Stimulated activated CD4-positive, alpha-beta T cell treated with anti-CD3 and anti-CD28 coated beads, Interleukin-12 subunit alpha, Interleukin-12 subunit beta, amount 100 ng/mL, for 48 hours (primary cell): Measurements from ENCODE around the gene SYT7.
"Not testable (repeated sequence)": the region's sequence is repeated elsewhere in the genome, so short reads cannot be mapped to it uniquely, and the experiment has no call there.

Source experiments
- DNase-seq, 3 donors: peaks; one replicate each; pipeline ENCODE4 v3.0.0-alpha.2; 2020; ENCODE audit warnings: low read depth in 2 of 3, low spot score in 1 of 3

SYT7 gene

GRCh38 chr11:61480994-61481335 lies 99.9 kb downstream of the SYT7 start:
- no peak for DNase-seq

- no peak for DNase-seq
Observed at GRCh38 chr11:61480261-61480993, 100.4 kb downstream of the SYT7 start.

DNA sequence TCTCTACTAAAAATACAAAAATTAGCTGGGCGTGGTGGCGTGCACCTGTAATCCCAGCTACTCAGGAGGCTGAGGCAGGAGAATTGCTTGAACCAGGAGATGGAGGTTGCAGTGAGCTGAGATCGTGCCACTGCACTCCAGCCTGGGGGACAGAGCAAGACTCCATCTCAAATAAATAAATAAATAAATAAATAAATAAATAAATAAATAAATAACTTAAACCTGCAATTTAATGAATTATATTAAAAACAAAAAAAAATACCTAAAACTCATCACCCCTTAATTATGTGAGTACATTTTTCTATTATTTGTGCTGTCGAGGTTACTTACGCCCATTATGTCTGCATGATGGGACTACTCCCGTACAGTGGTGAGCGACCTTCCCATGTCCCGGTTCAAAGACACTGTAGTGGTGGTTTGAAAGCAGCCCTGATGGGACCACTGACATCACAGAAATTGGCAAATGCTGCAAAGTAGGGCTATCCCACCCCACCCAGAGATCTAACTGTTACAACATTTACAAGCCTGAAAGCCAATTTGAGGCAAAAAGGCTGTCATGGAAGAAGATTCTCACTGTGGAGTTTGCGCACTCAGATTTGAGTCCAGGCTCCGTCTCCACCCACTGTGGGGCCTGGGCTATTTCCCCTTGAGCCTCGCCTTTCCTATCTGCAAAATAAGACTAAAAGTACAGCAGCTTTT lies 101.4 kb downstream of the SYT7 start:
- not testable (repeated sequence) for DNase-seq

DNA sequence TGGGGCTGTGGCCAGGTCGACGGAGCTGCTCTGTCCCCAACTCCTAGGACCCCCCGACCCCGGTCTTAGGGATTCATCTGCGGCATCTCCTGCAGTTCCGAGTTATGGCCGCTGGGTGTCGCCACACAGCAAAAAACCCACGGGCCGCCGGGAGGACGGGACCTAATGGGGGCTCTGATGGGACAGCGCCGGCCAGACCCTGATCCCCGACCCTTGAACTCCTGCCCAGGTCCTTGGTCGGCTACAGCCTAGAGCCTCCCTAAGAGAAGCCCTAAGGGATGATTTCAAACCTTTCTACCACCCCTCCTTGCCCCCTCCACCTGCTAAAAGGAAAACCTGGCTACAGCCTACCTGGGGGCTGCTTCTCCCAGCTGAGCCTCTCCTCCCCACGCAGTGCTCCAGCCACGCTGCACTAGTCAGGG lies 103.1 kb downstream of the SYT7 start:
- peak; percentile 17 to 56 (median 31) for DNase-seq

DNA sequence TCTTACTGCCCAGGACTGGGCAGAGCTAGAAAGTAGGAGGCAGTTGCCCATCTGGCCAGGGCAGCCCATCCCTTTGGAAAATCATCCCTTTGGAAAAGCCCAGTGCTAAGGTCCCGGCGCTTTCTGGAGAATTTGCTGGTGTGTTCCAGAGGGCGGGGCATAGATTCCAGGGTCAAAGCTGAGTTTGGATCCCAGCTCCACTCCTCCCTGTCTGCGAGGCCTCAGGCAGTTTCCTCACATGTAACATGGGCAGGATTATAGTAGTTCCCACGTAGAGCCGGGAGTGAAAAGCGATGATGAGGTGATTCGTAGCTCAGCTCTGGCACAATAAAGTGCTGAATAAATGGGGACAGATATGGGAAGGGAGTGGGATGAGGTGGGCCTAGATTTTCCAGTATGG lies 103.8 kb downstream of the SYT7 start:
- no peak for DNase-seq

DNA sequence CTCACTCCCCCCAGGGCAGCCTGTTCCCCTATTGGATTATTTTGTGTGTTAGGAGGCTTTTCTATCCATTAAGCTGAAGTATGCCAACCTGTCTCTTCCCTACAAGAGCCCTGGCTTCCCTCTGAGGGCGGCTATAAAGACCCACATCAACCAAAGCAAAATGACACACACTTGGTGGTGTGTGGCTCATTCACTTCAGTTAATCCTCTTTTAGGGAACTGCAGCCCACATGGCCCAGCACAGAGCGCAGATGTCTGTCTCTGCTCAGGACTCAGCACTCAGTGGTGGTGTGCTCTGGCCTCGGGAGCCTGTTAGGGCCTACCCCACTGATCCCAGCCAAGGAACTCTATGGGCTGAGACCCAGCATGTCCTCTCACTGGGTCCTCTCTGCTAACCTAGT lies 104.5 kb downstream of the SYT7 start:
- no peak for DNase-seq

DNA sequence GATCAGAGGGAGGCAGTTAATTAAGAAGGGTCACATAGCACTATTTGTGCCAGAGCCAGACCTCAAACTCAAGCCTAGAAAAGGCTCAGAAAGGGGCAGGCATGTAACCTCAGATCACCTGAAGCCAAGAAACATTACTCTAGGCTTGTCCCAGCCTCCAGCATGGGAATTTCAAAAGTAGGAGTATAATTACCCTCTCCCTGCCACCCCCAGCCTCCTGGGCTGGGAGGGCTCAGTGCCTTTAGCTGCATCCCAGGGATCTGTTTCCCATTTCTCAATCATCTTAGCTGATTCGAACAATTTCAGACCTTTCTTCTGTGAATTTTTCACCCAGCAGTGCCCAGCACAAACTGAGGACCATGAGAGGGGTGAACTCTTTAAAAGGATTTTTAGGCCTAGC lies 105.4 kb downstream of the SYT7 start:
- no peak for DNase-seq

DNA sequence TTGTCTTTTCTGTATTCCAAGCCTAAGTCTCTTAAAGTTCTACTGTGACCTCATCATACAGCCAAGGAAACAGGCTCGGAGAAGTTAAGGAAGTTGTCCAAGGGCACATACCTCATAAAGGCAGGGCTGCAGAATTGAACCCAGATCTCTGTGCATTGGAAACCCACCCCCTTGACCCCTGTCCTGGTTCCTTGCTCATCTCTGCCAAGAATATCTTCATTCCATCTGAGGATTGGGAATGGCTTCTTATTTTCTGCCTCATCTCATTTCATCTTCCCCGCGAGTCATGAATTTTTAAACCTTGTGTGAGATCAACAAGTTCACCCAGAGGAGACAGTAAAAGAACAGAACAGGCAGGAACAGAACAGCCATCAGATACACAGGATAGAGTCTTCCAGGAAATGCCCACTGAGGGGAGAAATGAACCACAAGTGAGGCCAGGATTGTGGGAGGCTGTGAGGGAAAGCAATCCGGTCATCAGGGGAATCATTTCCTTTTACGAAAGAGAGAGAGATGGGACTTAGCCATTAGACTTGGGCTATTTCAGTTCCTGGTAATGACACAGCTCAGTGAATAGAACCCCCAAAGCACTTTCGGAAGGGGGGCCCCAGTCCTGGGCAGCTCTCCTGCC lies 106.7 kb downstream of the SYT7 start:
- DNase-seq, result no peak

GRCh38 chr11:61473370-61474012 lies 107.4 kb downstream of the SYT7 start:
- no peak for DNase-seq

- DNase-seq, result no peak
Observed at GRCh38 chr11:61472868-61473267, 108.0 kb downstream of the SYT7 start.

- DNase-seq, result no peak
Observed at GRCh38 chr11:61472282-61472681, 108.6 kb downstream of the SYT7 start.

DNA sequence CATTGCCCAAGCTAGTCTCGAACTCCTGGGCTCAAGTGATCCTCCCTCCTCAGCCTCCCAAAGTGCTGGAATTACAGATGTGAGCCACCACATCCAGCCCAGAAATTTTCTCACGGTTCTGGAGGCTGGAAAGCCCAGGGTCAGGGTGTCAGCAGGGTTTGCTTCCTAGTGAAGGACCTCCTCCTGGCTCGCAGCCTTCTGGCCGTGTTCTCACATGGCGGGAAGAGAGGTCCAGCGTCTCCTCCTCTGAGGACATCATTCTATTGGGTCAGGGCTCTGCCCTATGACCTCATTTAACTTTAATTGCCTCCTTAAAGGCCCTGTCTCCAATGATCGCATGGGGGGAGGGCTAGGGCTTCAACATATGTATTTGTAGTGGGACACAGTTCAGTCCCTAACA lies 112.9 kb downstream of the SYT7 start:
- no peak for DNase-seq

DNA sequence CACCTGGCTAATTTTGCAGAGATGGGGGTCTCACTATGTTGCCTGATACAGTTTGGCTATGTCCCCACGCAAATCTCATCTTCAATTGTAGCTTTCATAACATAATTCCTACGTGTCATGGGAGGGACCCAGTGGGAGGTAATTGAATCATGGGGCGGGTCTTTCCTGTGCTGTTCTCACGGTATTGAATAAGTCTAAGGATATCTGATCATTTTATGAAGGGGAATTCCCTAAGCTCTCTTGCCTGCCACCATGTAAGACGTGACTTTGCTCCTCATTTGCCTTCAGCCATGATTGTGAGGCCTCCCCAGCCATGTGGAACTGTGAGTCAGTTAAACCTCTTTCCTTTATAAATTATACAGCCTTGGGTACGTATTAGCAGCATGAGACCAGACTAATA lies 113.3 kb downstream of the SYT7 start:
- DNase-seq, result not testable (repeated sequence)
